Mesenchymal stem cell (in vitro differentiated cells and primary cell): ENCODE measurements around the gene ARHGAP6.
"Not testable (repeated sequence)": the region's sequence is repeated elsewhere in the genome, so short reads cannot be mapped to it uniquely, and the experiment has no call there.

Experiments
- DNase-seq: peaks from one replicate; pipeline ENCODE4 v3.0.0-alpha.2; 2013
- H2AFZ ChIP-seq: one replicate; pipeline ENCODE4 v1.6.1; 2013; ENCODE audit warnings: low read depth, mild to moderate bottlenecking, control low read depth, inconsistent platforms, low read length, moderate library complexity
- H2AK5ac ChIP-seq: 2 replicates; pipeline ENCODE4 v1.6.1; 2013; ENCODE audit warnings: low read length, moderate library complexity, mild to moderate bottlenecking, inconsistent platforms; ENCODE audit not compliant: severe bottlenecking
- H2BK120ac ChIP-seq: one replicate; pipeline ENCODE4 v1.6.1; 2013; ENCODE audit warnings: low read depth, mild to moderate bottlenecking, inconsistent platforms, low read length, moderate library complexity
- H2BK12ac ChIP-seq, 2 experiments: one replicate each; pipeline ENCODE4 v1.6.1; 2013; ENCODE audit warnings: inconsistent platforms in 2 of 2, low read length in 2 of 2, mild to moderate bottlenecking in 2 of 2, moderate library complexity in 2 of 2, control low read depth in 1 of 2
- H2BK15ac ChIP-seq: one replicate; pipeline ENCODE4 v1.6.1; 2013; ENCODE audit warnings: mild to moderate bottlenecking, low read depth, inconsistent platforms; ENCODE audit not compliant: poor library complexity, severe bottlenecking
- H2BK5ac ChIP-seq: 2 replicates; pipeline ENCODE4 v1.6.1; 2013; ENCODE audit warnings: low read depth, mild to moderate bottlenecking, low read length, control low read depth, inconsistent platforms; ENCODE audit not compliant: poor library complexity, severe bottlenecking
- H3K14ac ChIP-seq, 2 experiments: one replicate each; pipeline ENCODE4 v1.6.1; 2013; ENCODE audit warnings: inconsistent platforms in 2 of 2, low read length in 2 of 2, control low read depth in 1 of 2, mild to moderate bottlenecking in 1 of 2, moderate library complexity in 1 of 2
- H3K18ac ChIP-seq, 2 experiments: one replicate each; pipeline ENCODE4 v1.6.1; 2013; ENCODE audit warnings: inconsistent platforms in 2 of 2, low read length in 2 of 2, control low read depth in 1 of 2, low read depth in 1 of 2, mild to moderate bottlenecking in 1 of 2
- H3K23ac ChIP-seq, 2 experiments: one replicate each; pipeline ENCODE4 v1.6.1; 2013; ENCODE audit warnings: inconsistent platforms in 2 of 2, low read length in 2 of 2, mild to moderate bottlenecking in 2 of 2, moderate library complexity in 2 of 2, control low read depth in 1 of 2
- H3K27ac ChIP-seq: 2 replicates; pipeline ENCODE4 v1.5.1; 2013; ENCODE audit warnings: mild to moderate bottlenecking, moderate library complexity, low read length, control low read depth, inconsistent platforms; ENCODE audit not compliant: poor library complexity, severe bottlenecking
- H3K27me3 ChIP-seq, 2 experiments: 2 replicates each; pipeline versions ENCODE4 v1.6.1 to v1.7.0; 2013; ENCODE audit warnings: low read length in 2 of 2, mild to moderate bottlenecking in 2 of 2, moderate library complexity in 2 of 2, control low read depth in 1 of 2, inconsistent platforms in 1 of 2; ENCODE audit not compliant: control insufficient read depth in 1 of 2, insufficient read depth in 1 of 2
- H3K36me3 ChIP-seq, 2 experiments: 2 replicates each; pipeline versions ENCODE4 v1.6.1 to v1.7.0; 2013; ENCODE audit warnings: low read length in 2 of 2, control low read depth in 1 of 2, inconsistent platforms in 1 of 2, low read depth in 1 of 2, mild to moderate bottlenecking in 1 of 2; ENCODE audit not compliant: insufficient read depth in 2 of 2, control insufficient read depth in 1 of 2
- H3K4ac ChIP-seq, 2 experiments: one replicate each; pipeline ENCODE4 v1.6.1; 2013; ENCODE audit warnings: inconsistent platforms in 2 of 2, low read length in 2 of 2, mild to moderate bottlenecking in 2 of 2, moderate library complexity in 2 of 2, control low read depth in 1 of 2, low read depth in 1 of 2
- H3K4me1 ChIP-seq: 2 replicates; pipeline ENCODE4 v1.6.1; 2013; ENCODE audit warnings: low read depth, low read length, control low read depth; ENCODE audit not compliant: control insufficient read depth, insufficient read depth
- H3K4me2 ChIP-seq: 2 replicates; pipeline ENCODE4 v1.6.1; 2013; ENCODE audit warnings: low read length, mild to moderate bottlenecking, inconsistent platforms; ENCODE audit not compliant: poor library complexity, severe bottlenecking
- H3K4me3 ChIP-seq, 2 experiments: 2 replicates each; pipeline versions ENCODE4 v1.5.1 to v1.7.0; 2013; ENCODE audit warnings: low read length in 2 of 2, mild to moderate bottlenecking in 2 of 2, control low read depth in 1 of 2, low read depth in 1 of 2; ENCODE audit not compliant: insufficient read depth in 1 of 2
- H3K79me1 ChIP-seq: replicated peaks from 2 replicates; pipeline ENCODE4 v1.6.1; 2013; ENCODE audit warnings: mild to moderate bottlenecking, control low read depth, low read length, inconsistent platforms; ENCODE audit not compliant: poor library complexity, severe bottlenecking
- H3K9ac ChIP-seq: 2 replicates; pipeline ENCODE4 v1.7.0; 2013; ENCODE audit warnings: mild to moderate bottlenecking, low read length, moderate library complexity
- H3K9me3 ChIP-seq: 2 replicates; pipeline ENCODE4 v1.7.0; 2013; ENCODE audit warnings: mild to moderate bottlenecking, low read length; ENCODE audit not compliant: control insufficient read depth
- H4K8ac ChIP-seq: one replicate; pipeline ENCODE4 v1.6.1; 2013; ENCODE audit warnings: inconsistent platforms, mild to moderate bottlenecking, low read length, moderate library complexity
- H4K91ac ChIP-seq: one replicate; pipeline ENCODE4 v1.6.1; 2013; ENCODE audit warnings: mild to moderate bottlenecking, low read length, inconsistent platforms
- WGBS: methylation state at CpG from one replicate; pipeline ENCODE4 v1.1.7; 2013; ENCODE audit warnings: mixed read lengths; 5-methylcytosine and 5-hydroxymethylcytosine counted together

ARHGAP6 gene

GRCh38 chrX:11129534-11130105 is 536.1 kb downstream of the ARHGAP6 start:
- Histone ChIP-seq H3K27me3 (no peaks in the 10 kb centered on the region), H2BK12ac (no peak overlapping the region), H3K4me2 (no peak overlapping the region), H2BK5ac (no peak overlapping the region), H3K27ac (no peak overlapping the region), H4K91ac (no peak overlapping the region), H3K9ac (no peak overlapping the region), H3K14ac (no peak overlapping the region), H3K4me1 (no peaks in the 10 kb centered on the region), H2BK120ac (no peak overlapping the region), H2AK5ac (no peak overlapping the region), H4K8ac (no peak overlapping the region), H3K18ac (no peak overlapping the region), H3K4me3 (no peak overlapping the region), H2AFZ (no peak overlapping the region), H3K23ac (no peak overlapping the region), H3K4ac (no peak overlapping the region), H3K36me3 (no peaks in the 10 kb centered on the region), H3K79me1 (no peaks in the 10 kb centered on the region), H3K9me3 (no peaks in the 10 kb centered on the region), H2BK15ac (no peak overlapping the region)
- 68% methylated on average over 5 of the region's 5 CpGs for WGBS
- DNase-seq = no peak

- Histone ChIP-seq H3K4ac (no peak overlapping the region), H3K4me2 (no peak overlapping the region), H3K36me3 (peaks cover 1 to 18% of the 10 kb centered on the region in 2 experiments), H2BK120ac (no peak overlapping the region), H3K4me3 (no peak overlapping the region), H2AK5ac (no peak overlapping the region), H3K14ac (no peak overlapping the region), H4K91ac (no peak overlapping the region), H2BK5ac (no peak overlapping the region), H2BK12ac (no peak overlapping the region), H3K9me3 (no peaks in the 10 kb centered on the region), H3K23ac (no peak overlapping the region), H2AFZ (no peak overlapping the region), H4K8ac (no peak overlapping the region), H3K4me1 (no peaks in the 10 kb centered on the region), H3K18ac (no peak overlapping the region), H3K27me3 (no peaks in the 10 kb centered on the region), H3K79me1 (no peaks in the 10 kb centered on the region), H3K27ac (no peak overlapping the region), H2BK15ac (no peak overlapping the region), H3K9ac (no peak overlapping the region)
- 90% methylated on average over 3 of the region's 5 CpGs for WGBS
- no peak for DNase-seq
Observed at GRCh38 chrX:11125060-11125459, 540.7 kb downstream of the ARHGAP6 start.

GRCh38 chrX:11124112-11124511 is 541.6 kb downstream of the ARHGAP6 start:
- Histone ChIP-seq H3K4me2 (no peak overlapping the region), H4K91ac (no peak overlapping the region), H4K8ac (no peak overlapping the region), H2BK120ac (no peak overlapping the region), H3K9ac (no peak overlapping the region), H2BK12ac (no peak overlapping the region), H3K18ac (no peak overlapping the region), H2BK5ac (no peak overlapping the region), H3K27ac (no peak overlapping the region), H3K79me1 (no peaks in the 10 kb centered on the region), H3K4me3 (no peak overlapping the region), H3K4me1 (no peaks in the 10 kb centered on the region), H3K27me3 (no peaks in the 10 kb centered on the region), H3K4ac (no peak overlapping the region), H3K23ac (no peak overlapping the region), H2BK15ac (no peak overlapping the region), H3K36me3 (peaks cover 3 to 26% of the 10 kb centered on the region in 2 experiments), H3K9me3 (no peaks in the 10 kb centered on the region), H3K14ac (no peak overlapping the region), H2AFZ (no peak overlapping the region), H2AK5ac (no peak overlapping the region)
- DNase-seq = no peak
- WGBS = 100% methylated on average over 1 of the region's 2 CpGs

- H3K4me1 ChIP-seq, H3K79me1 ChIP-seq, H3K4me2 ChIP-seq, H2AK5ac ChIP-seq, H3K9me3 ChIP-seq, H3K18ac ChIP-seq, H3K23ac ChIP-seq, H2BK15ac ChIP-seq, H3K27ac ChIP-seq, H3K14ac ChIP-seq, H4K91ac ChIP-seq, H4K8ac ChIP-seq, H3K4me3 ChIP-seq, H2AFZ ChIP-seq, H3K4ac ChIP-seq, H3K27me3 ChIP-seq, DNase-seq, H2BK5ac ChIP-seq, H2BK12ac ChIP-seq, H2BK120ac ChIP-seq, H3K9ac ChIP-seq: not testable (repeated sequence)
- peaks cover 8 to 36% of the 10 kb centered on the region in 2 experiments for H3K36me3 ChIP-seq
- WGBS = no CpG with 5 or more reads among the region's 6 CpGs
Observed at GRCh38 chrX:11123087-11123486, 542.6 kb downstream of the ARHGAP6 start.
